GM06990 (cell line): ENCODE data around the gene LRP1.

Experiments
- DNase-seq: peaks from one replicate; pipeline ENCODE4 v3.0.0-alpha.2; 2011; ENCODE audit not compliant: insufficient read length; ENCODE audit errors: extremely low read depth
- H3K27me3 ChIP-seq: replicated peaks from 2 replicates; pipeline ENCODE4 v1.6.0; 2011; ENCODE audit warnings: low read length; ENCODE audit not compliant: control insufficient read depth, insufficient read depth
- H3K36me3 ChIP-seq: 2 replicates; pipeline ENCODE4 v1.5.1; 2011; ENCODE audit warnings: low read length; ENCODE audit not compliant: control insufficient read depth, insufficient read depth
- H3K4me3 ChIP-seq: replicated peaks from 2 replicates; pipeline ENCODE4 v1.5.1; 2011; ENCODE audit warnings: low read depth, mild to moderate bottlenecking, control low read depth, low read length
- CTCF ChIP-seq: IDR thresholded peaks from 2 replicates; pipeline ENCODE4 v1.5.1; 2011; ENCODE audit warnings: low read length, control low read depth, mild to moderate bottlenecking, inconsistent platforms; ENCODE audit not compliant: insufficient read depth, poor library complexity, severe bottlenecking

LRP1 gene

DNA sequence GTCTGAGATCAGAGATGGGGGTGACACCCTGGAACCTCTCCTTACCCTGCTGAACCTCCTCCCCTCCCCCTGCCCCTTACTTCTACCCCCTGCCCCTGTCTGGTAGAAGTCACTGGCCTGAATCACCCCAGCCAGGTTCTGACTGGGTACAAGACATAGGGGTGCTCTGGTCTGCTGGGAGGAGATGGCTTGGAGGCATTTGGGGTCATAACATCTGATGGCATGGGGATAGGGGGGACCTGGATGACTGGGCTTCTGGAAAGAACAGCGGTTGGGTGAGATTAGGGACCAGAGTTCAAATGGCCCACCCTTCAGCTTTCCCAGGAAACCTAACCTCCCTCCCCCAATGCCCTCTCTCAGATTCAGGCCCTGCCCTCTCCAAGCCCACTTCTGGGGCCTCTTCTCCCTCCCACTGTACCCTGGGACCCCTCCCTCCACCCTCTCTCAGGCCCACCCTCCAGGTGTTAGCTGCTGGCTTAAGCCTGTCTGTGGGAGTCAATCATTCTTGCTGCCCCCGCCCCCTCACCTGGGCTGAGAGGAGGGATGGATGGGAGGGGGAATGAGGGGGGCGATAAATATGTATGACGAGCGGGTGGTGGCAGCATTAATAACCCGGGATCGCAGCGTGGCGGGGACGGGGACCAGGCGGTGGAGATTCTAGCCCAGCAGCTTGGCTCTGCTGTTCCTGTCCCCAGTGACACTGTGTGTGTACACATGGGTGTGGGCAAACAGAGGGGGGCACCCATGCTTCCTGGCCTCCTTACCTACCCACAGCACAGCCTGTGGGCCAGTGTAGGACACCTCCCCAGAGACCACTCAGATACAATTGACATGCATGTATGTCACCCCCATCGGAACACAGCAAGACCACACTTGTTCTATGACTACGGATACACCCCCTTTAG lies 94.3 kb downstream of the LRP1 start:
- Histone ChIP-seq H3K4me3 (no peak overlapping the region), H3K36me3 (no peaks in the 10 kb centered on the region), H3K27me3 (peaks cover 12% of the 10 kb centered on the region)
- TF ChIP-seq CTCF, result no peak
- no peak for DNase-seq

DNA sequence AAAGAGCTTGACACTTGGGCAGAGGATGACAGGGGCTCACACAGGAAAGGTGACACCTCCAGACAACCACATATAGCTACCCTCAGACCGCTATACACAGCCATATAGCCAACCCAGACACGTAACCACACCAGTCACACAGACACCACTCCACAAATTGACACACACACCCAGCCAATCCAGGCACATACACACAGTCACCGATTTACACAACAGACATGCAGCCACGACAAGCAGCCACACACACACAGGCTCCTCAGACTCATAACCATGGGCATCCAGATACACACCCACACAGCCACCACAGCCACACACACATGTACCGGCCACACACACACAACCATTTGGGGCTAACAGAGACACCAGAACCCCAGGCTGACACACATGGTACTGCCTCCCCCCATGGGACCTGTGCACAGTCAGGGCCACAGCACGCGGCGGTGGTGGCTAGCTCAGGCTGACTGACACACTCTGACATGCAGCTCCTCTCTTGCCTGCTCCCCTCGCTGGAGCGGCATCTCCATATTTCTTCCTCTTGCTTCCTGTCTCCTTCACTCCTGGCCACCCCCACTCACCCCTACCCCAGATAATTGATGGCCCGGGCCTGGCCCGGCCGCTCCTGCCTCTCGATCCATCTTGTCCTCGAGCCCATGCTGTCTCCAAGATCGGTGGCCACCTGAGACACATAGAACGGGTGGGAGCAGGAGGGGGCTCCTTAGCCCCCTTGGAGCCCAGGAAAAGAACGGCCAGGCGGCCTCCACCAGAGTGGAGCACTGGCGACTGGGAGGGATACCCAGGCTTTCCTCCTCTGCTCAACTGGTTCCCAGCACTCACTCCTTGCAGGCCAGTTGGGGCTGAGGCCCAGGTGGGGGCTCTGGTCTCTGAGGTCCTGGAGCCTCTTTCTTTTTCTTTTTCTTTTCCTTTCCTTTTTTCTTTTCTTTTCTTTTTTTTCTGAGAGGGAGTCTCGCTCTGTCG lies 95.2 kb downstream of the LRP1 start:
- TF ChIP-seq CTCF, result no peak
- Histone ChIP-seq H3K27me3 (peaks cover 9% of the 10 kb centered on the region; the same call in 1 of the 2 replicates), H3K4me3 (no peak overlapping the region), H3K36me3 (no peaks in the 10 kb centered on the region)
- DNase-seq, result no peak

- Histone ChIP-seq H3K27me3 (peaks cover 9% of the 10 kb centered on the region; the same call in 1 of the 2 replicates), H3K4me3 (no peak overlapping the region), H3K36me3 (no peaks in the 10 kb centered on the region)
- DNase-seq, result no peak
- no peak for TF ChIP-seq CTCF
These were observed 96.1 kb downstream of the LRP1 start for GRCh38 chr12:57224278-57224972.

DNA sequence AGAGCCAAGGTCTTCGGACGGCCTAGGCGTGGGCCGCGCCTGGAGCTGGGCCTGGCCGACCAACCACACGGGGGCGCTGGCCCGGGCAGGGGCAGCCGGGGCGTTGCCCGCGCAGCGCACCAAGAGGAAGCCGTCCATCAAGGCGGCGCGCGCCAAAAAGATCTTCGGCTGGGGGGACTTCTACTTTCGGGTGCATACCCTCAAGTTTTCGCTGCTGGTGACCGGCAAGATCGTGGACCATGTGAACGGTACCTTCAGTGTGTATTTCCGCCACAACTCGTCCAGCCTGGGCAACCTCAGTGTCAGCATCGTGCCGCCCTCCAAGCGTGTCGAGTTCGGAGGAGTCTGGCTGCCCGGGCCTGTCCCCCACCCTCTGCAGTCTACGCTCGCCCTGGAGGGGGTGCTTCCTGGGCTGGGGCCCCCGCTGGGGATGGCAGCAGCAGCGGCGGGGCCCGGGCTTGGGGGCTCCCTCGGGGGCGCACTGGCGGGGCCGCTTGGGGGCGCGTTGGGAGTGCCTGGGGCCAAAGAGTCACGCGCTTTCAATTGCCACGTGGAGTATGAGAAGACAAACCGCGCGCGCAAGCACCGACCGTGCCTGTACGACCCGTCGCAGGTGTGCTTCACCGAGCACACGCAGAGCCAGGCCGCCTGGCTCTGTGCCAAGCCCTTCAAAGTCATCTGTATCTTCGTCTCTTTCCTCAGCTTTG lies 96.8 kb downstream of the LRP1 start:
- peak; percentile 36 for TF ChIP-seq CTCF
- Histone ChIP-seq H3K27me3 (peaks cover 9% of the 10 kb centered on the region; the same call in 1 of the 2 replicates), H3K36me3 (no peaks in the 10 kb centered on the region), H3K4me3 (no peak overlapping the region)
- peak; percentile 70 for DNase-seq

DNA sequence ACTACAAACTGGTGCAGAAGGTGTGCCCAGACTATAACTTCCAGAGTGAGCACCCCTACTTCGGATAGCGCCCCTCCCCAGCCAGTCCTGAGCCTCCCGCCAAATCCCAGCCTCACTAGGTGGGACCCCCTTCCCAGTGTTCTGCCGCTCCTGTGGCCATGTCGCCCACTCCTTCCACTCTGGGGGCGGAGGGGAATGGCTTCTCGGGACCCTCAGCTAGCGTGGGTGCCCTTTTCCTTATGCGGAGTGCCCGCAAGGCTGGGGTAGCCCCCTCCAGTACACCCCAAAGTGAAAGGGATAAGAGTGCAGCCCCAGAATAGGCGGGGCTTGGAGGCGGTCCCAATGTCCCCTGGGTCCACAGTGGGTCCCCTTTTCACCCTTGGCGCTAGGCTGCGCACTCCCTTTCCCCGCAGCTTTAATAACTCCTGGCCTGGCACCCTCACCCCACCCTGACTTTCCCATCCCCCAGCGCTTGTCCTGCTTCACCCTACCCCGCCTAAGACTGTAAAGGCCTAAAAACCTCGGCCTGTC lies 97.5 kb downstream of the LRP1 start:
- H3K27me3 ChIP-seq, result peaks cover 9% of the 10 kb centered on the region; the same call in 1 of the 2 replicates
- no peak for DNase-seq
- no peaks in the 10 kb centered on the region for H3K36me3 ChIP-seq
- no peak overlapping the region for H3K4me3 ChIP-seq
- TF ChIP-seq CTCF, result no peak
